DMS153 (cell line): ENCODE results near the gene GART.
A peak's percentile ranks its signal among the peaks of the same experiment; 100 is the strongest.
"Not testable (repeated sequence)": the region's sequence is repeated elsewhere in the genome, so short reads cannot be mapped to it uniquely, and the experiment has no call there.

ENCODE experiments used
- DNase-seq: peaks from one replicate; lab custom pipeline; 2025; lab: John Stamatoyannopoulos, UW

The GART gene

GRCh38 chr21:33512481-33512880 lies 29.4 kb downstream of the GART start:
- no peak for DNase-seq

- no peak for DNase-seq
Observed at GRCh38 chr21:33511639-33512038, 30.3 kb downstream of the GART start.

- no peak for DNase-seq
Observed at GRCh38 chr21:33510826-33511225, 31.1 kb downstream of the GART start.

GRCh38 chr21:33507003-33507402 lies 34.9 kb downstream of the GART start:
- not testable (repeated sequence) for DNase-seq

GRCh38 chr21:33505833-33506232 lies 36.1 kb downstream of the GART start:
- no peak for DNase-seq

GRCh38 chr21:33496345-33496744 lies 45.6 kb downstream of the GART start:
- no peak for DNase-seq

- no peak for DNase-seq
Observed at GRCh38 chr21:33495743-33496142, 46.2 kb downstream of the GART start.

GRCh38 chr21:33493756-33494155 lies 48.2 kb downstream of the GART start:
- no peak for DNase-seq

- DNase-seq: no peak
Observed at GRCh38 chr21:33492571-33492970, 49.3 kb downstream of the GART start.

GRCh38 chr21:33491373-33492102 lies 50.4 kb downstream of the GART start, which contains the start of gene DNAJC28:
Gene DNAJC28, minus strand, starts transcription at chr21:33491716. Its CDS starts 2,323 bp downstream, at chr21:33489393.
- DNase-seq: peak; percentile 74

GRCh38 chr21:33490991-33491372 lies 50.9 kb downstream of the GART start:
- no peak for DNase-seq

- no peak for DNase-seq
Observed at GRCh38 chr21:33488936-33489335, 53.0 kb downstream of the GART start.

GRCh38 chr21:33487996-33488395 lies 53.9 kb downstream of the GART start:
- no peak for DNase-seq

- DNase-seq: no peak
Observed at GRCh38 chr21:33481314-33481943, 60.5 kb downstream of the GART start.

- DNase-seq: no peak
Observed at GRCh38 chr21:33480481-33481103, 61.3 kb downstream of the GART start.

- peak; percentile 90 for DNase-seq
Observed at GRCh38 chr21:33479679-33480480, 62.0 kb downstream of the GART start, which contains the start of gene TMEM50B. Gene TMEM50B, minus strand, starts transcription at chr21:33479974. Its CDS starts 11,089 bp downstream, at chr21:33468885.

- no peak for DNase-seq
Observed at GRCh38 chr21:33478935-33479678, 62.8 kb downstream of the GART start.

GRCh38 chr21:33478182-33478581 lies 63.7 kb downstream of the GART start:
- no peak for DNase-seq

GRCh38 chr21:33477066-33477465 lies 64.9 kb downstream of the GART start:
- no peak for DNase-seq

GRCh38 chr21:33473344-33473743 lies 68.6 kb downstream of the GART start:
- no peak for DNase-seq

- no peak for DNase-seq
Observed at GRCh38 chr21:33470701-33471100, 71.2 kb downstream of the GART start.
